ENCODE results near the gene PIGZ. TPM values are rescaled to one million over a fixed set of nuclear protein-coding genes. Genes with fewer than 3 reads are reported as not detected.

PIGZ gene
- total RNA-seq, 6 experiments from 2014 or later, result 2.9 to 4.3 (median 3.7) TPM

DNA sequence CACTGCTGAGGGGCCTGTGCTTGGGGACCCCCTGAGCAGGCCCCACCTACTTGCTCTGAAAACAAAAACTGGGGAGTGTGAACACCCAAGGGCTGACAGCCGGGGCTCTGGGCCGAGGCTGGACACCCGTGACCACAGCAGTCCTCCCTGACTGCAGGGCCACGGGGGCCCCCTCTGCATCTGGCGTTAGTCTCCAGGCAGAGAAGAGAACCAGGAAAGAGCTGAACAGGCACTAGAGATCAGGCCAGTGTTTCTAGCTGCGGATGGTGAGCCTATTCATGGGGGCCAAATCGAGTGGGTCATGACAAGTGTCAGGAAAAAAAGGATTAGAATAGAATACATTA lies 43.9 kb upstream of the PIGZ start:
- H3K36me3 Mint-ChIP-seq (ENCODE audit: low read depth), result no peaks in the 10 kb centered on the region
- no peak for DNase-seq
- H3K27ac Mint-ChIP-seq, result no peak overlapping the region
- peaks cover 17% of the 10 kb centered on the region for H3K27me3 Mint-ChIP-seq (ENCODE audit: insufficient read depth)
- H3K4me3 Mint-ChIP-seq, result no peak overlapping the region
- no peaks in the 10 kb centered on the region for H3K4me1 Mint-ChIP-seq (ENCODE audit: low read depth)
- TF ChIP-seq, protein P1, sequence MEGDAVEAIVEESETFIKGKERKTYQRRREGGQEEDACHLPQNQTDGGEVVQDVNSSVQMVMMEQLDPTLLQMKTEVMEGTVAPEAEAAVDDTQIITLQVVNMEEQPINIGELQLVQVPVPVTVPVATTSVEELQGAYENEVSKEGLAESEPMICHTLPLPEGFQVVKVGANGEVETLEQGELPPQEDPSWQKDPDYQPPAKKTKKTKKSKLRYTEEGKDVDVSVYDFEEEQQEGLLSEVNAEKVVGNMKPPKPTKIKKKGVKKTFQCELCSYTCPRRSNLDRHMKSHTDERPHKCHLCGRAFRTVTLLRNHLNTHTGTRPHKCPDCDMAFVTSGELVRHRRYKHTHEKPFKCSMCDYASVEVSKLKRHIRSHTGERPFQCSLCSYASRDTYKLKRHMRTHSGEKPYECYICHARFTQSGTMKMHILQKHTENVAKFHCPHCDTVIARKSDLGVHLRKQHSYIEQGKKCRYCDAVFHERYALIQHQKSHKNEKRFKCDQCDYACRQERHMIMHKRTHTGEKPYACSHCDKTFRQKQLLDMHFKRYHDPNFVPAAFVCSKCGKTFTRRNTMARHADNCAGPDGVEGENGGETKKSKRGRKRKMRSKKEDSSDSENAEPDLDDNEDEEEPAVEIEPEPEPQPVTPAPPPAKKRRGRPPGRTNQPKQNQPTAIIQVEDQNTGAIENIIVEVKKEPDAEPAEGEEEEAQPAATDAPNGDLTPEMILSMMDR (IDR thresholded peaks at IDR 0.05), result no peak
- H3K9me3 Mint-ChIP-seq, result no peaks in the 10 kb centered on the region

DNA sequence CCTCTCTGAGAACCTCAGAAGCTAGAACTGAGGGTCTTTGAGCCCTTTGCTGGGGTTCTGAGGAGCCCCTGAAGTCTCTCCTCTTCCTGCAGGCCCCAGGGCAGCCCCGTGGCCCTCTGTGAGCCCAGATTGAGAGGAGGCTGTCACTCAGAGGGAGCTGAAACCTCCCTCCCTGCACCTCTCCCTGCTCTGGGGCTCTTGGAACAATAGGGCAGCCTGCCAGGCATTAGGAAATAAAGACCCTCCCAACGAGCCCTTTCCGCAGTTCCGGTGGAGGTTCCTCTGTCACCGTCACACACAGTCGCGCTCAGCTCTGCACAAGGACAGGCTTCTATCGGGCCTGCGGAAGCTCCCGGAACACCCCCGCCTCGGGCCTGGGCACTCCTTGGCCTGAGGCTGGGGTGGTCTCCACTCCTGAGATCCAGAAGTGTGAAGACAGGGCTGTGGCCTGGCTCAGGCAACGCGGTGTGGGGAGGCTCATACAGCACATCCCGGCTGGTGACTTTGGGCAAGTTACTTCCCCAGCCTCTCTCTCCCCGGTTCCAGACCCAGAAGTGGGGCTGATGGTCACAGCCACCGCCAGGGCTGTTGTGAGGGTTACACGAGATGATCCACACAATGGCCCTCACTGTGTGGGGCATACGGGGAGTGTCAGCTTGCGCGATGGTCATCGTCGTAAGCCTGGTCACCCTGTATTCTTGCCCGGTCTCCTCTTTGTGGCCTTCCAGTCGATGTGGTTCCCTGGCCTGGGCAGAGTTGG lies 43.3 kb upstream of the PIGZ start:
- Mint-ChIP-seq H3K4me3 (no peak overlapping the region), H3K27ac (no peak overlapping the region), H3K27me3 (ENCODE audit: insufficient read depth) (peaks cover 17% of the 10 kb centered on the region), H3K4me1 (ENCODE audit: low read depth) (no peaks in the 10 kb centered on the region), H3K9me3 (no peaks in the 10 kb centered on the region), H3K36me3 (ENCODE audit: low read depth) (no peaks in the 10 kb centered on the region)
- no peak for DNase-seq
- TF ChIP-seq, protein P1 (IDR thresholded peaks at IDR 0.05), result no peak

DNA sequence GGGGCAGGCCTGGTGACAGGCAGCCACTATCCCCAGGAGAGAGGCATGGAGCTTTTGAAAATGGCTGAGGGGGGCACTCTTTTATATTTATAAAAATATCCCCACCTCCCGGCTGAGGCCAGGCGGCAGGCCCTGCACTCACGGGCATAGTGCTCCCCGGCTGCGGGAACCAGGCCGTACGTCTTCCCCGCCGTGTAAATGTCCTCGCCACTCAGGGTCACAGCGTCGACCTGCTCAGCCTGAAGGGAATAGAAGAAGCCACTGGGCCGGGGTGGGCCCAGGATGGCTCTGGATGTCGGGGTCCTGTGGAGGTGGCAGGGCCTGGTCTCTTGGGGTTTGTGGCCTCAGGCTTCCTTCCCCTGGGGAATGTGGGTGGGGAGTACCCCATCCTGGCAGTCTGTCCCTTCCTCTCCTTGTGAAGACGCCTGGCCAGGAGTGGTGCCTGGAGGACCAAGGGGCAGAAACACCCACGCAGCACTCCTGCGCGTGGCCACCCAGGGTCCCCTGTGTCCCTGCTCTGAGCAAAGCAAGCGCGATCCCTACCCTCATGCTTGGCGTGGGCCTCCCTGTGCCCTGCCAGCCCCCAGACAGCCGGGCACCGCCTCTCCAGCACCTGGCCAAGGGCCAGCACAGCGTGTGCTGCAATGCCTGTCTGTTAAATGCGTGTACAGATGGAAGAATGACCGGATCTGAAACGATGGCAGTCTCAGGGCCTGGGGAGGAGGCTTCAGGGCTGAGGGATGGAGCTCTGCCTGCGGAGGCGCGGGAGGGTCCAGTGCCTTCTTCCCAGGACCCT lies 42.1 kb upstream of the PIGZ start:
- H3K36me3 Mint-ChIP-seq (ENCODE audit: low read depth), result no peaks in the 10 kb centered on the region
- no peak overlapping the region for H3K4me3 Mint-ChIP-seq
- TF ChIP-seq, protein P1 (IDR thresholded peaks at IDR 0.05), result no peak
- H3K27ac Mint-ChIP-seq, result no peak overlapping the region
- H3K4me1 Mint-ChIP-seq (ENCODE audit: low read depth), result no peaks in the 10 kb centered on the region
- no peaks in the 10 kb centered on the region for H3K9me3 Mint-ChIP-seq
- H3K27me3 Mint-ChIP-seq (ENCODE audit: insufficient read depth), result peaks cover 17% of the 10 kb centered on the region
- no peak for DNase-seq

DNA sequence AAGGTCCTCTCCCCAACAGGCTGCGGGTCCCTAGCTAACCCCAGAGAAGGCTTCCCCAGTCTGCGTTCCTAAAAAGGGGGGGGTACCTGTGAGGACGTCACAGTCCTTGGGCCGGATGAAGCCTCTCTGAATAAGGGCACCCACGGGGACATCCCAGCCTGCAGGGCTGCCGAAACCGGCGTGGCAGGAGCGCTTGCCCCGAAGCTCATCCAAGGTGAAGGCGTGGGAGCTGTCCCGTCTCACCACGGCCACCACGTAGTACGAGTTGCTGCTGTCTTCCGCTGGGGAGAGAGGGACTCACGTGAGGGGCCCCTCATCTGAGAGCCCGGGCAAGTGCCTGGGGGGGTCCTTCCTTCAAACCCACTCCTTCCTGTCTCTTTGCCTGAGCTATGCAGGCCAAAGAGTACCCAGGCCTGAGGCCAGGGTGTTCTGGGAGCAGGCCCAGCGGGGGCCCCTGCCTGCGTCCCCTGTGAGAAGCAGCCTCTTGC lies 40.9 kb upstream of the PIGZ start:
- Mint-ChIP-seq H3K36me3 (ENCODE audit: low read depth) (no peaks in the 10 kb centered on the region), H3K4me1 (ENCODE audit: low read depth) (no peaks in the 10 kb centered on the region), H3K9me3 (no peaks in the 10 kb centered on the region), H3K27ac (no peak overlapping the region), H3K27me3 (ENCODE audit: insufficient read depth) (peaks cover 15% of the 10 kb centered on the region), H3K4me3 (no peak overlapping the region)
- DNase-seq, result no peak
- TF ChIP-seq, protein P1 (IDR thresholded peaks at IDR 0.05), result no peak

DNA sequence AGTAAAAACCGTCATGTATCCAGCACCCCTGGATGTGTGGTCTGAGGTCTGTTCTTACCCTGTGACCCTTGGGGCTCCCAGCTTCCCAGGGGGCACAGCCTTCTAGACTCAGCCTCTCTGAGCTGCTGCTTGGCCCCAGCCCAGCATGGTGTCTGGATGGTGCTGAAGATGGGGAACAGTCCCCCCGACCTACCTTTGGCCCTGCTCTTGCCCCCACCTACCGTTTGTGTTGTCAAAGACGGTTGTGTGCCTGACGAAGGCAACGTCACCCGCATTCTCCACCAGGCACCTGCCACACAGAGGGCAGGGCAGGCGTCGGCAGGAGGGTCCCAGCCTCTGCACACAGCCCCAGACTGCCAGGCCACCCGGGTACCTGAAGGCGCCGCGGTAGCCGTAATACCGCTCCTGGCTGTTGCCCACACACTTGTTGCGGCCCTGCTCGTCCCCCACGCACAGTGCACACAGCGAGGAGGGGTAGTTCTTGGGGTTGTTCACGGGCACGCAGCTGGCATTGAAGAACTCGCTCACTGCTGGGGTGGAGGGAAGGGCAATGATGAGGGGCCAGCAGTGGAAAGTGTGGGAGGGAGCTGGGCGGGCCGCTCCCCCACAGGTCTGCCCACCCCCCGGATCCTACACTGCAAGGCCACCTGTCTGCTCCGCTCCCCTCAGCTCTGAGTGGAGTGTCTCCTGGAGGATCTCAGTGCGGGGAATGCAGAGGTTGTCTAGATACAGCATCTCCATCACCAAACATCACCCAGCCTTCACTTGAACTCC lies 40.0 kb upstream of the PIGZ start:
- H3K4me1 Mint-ChIP-seq (ENCODE audit: low read depth), result no peaks in the 10 kb centered on the region
- H3K27ac Mint-ChIP-seq, result no peak overlapping the region
- TF ChIP-seq, protein P1 (IDR thresholded peaks at IDR 0.05), result no peak
- no peaks in the 10 kb centered on the region for H3K9me3 Mint-ChIP-seq
- H3K27me3 Mint-ChIP-seq (ENCODE audit: insufficient read depth), result peaks cover 10% of the 10 kb centered on the region
- no peaks in the 10 kb centered on the region for H3K36me3 Mint-ChIP-seq (ENCODE audit: low read depth)
- no peak overlapping the region for H3K4me3 Mint-ChIP-seq
- no peak for DNase-seq
